ENCODE measurements around the gene ELL. TPM values are rescaled to one million over a fixed set of nuclear protein-coding genes. Genes with fewer than 3 reads are reported as not detected.
A peak's percentile ranks its signal among the peaks of the same experiment; 100 is the strongest.

Gene ELL
- total RNA-seq, 1 donor: 10.9 TPM

GRCh38 chr19:18441804-18442788 is 79.8 kb downstream of the ELL start:
- no peak for DNase-seq (ENCODE audit: low read depth)
- TF ChIP-seq, protein P1, sequence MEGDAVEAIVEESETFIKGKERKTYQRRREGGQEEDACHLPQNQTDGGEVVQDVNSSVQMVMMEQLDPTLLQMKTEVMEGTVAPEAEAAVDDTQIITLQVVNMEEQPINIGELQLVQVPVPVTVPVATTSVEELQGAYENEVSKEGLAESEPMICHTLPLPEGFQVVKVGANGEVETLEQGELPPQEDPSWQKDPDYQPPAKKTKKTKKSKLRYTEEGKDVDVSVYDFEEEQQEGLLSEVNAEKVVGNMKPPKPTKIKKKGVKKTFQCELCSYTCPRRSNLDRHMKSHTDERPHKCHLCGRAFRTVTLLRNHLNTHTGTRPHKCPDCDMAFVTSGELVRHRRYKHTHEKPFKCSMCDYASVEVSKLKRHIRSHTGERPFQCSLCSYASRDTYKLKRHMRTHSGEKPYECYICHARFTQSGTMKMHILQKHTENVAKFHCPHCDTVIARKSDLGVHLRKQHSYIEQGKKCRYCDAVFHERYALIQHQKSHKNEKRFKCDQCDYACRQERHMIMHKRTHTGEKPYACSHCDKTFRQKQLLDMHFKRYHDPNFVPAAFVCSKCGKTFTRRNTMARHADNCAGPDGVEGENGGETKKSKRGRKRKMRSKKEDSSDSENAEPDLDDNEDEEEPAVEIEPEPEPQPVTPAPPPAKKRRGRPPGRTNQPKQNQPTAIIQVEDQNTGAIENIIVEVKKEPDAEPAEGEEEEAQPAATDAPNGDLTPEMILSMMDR (IDR thresholded peaks at IDR 0.05; ENCODE audit: insufficient read depth, low read length): no peak

GRCh38 chr19:18440936-18441803 is 80.7 kb downstream of the ELL start:
- H3K4me3 ChIP-seq (ENCODE audit: low read depth, low read length): no peak overlapping the region
- DNase-seq (ENCODE audit: low read depth): no peak
- TF ChIP-seq, protein P1 (IDR thresholded peaks at IDR 0.05; ENCODE audit: insufficient read depth, low read length): no peak

More at GRCh38 chr19:18441804-18442788, 79.8 kb downstream of the ELL start:
- no peak overlapping the region for H3K4me3 ChIP-seq (ENCODE audit: low read depth, low read length)

GRCh38 chr19:18440415-18440877 is 81.4 kb downstream of the ELL start:
- DNase-seq (ENCODE audit: low read depth): no peak
- TF ChIP-seq, protein P1 (IDR thresholded peaks at IDR 0.05; ENCODE audit: insufficient read depth, low read length): no peak

DNA sequence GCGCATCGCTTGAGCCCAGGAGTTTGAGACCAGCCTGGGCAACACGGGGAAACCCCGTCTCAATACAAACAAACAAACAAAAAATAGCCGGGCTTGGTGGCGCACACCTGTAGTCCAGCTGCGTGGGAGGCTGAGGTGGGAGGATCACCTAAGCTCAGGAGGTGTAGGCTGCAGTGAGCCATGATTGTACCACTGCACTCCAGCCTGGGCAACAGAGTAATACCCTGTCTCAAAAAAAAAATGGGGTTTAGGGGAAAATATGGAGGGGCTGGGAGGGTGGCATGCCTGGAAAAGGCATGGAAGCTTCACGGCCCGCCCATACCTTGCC is 82.0 kb downstream of the ELL start:
- no peak for DNase-seq (ENCODE audit: low read depth)
- TF ChIP-seq, protein P1 (IDR thresholded peaks at IDR 0.05; ENCODE audit: insufficient read depth, low read length): no peak
- no peak overlapping the region for H3K4me3 ChIP-seq (ENCODE audit: low read depth, low read length)

More at GRCh38 chr19:18440415-18440877, 81.4 kb downstream of the ELL start:
- H3K4me3 ChIP-seq (ENCODE audit: low read depth, low read length): no peak overlapping the region

DNA sequence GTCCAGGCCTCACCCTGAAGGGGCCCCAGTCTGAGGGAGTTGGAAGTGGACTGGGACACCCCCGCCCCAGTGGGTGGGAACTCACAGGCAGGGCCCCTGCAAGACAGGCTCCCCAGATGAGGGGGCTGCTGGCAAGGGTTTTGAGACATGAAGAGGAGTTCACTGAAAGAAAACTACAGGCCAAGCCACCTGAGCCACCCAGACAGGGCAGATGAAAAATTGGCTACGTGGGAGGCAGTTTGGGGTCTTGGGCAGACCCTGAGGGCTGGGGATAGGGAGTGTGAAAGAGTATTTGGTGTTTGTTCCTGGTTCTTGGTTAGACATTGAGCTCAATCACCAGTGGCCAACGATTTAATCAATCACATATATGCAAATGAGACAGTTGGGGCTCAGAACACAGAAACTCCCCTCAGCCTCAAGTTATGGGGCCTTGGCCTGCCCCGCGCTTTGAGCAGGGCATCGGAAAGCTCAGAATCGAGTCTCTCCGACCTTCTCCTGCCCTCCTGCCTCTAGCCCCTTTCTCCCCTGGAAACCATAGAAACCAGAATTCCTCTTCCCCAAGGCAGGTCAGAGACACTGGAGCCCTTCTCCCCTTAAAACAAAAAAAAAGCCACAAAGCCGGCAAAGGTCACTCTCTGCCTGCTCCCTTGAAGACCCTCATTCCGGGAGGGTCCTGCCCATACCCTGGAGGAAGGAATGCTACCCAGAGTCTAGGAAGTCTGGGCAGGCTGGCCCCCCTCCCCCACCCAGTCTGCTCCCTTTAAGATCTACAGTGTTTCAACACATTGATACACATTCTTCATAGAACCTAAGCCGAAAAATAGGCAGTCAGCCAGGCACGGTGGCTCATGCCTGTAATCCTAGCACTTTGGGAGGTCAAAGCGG is 82.6 kb downstream of the ELL start:
- TF ChIP-seq, protein P1 (IDR thresholded peaks at IDR 0.05; ENCODE audit: insufficient read depth, low read length): no peak
- DNase-seq (ENCODE audit: low read depth): peak; percentile 45
- H3K4me3 ChIP-seq (ENCODE audit: low read depth, low read length): no peak overlapping the region
